ENCODE results near the gene AJM1.
"Not testable (repeated sequence)": the region's sequence is repeated elsewhere in the genome, so short reads cannot be mapped to it uniquely, and the experiment has no call there.

The AJM1 gene

GRCh38 chr9:136835162-136835931 is 6.9 kb upstream of the AJM1 start:
- in situ Hi-C loops (cut with HindIII; ENCODE audit: low pct_ligation_motif_present, low sequenced_read_pairs): no loop called here
- peaks cover 24% of the 10 kb centered on the region for H3K36me3 ChIP-seq (replicated peaks)

GRCh38 chr9:136835932-136836904 is 6.1 kb upstream of the AJM1 start:
- Histone ChIP-seq H3K27me3 (replicated peaks) (no peaks in the 10 kb centered on the region), H3K27ac (no peak overlapping the region), H3K36me3 (replicated peaks) (peaks cover 15% of the 10 kb centered on the region), H3K4me3 (ENCODE audit: low read depth, low read length) (no peak overlapping the region)
- DNase-seq: no peak
- no peak for TF ChIP-seq CTCF (IDR thresholded peaks at IDR 0.05; ENCODE audit: low read depth, low read length, missing control alignments)
- in situ Hi-C loops (cut with HindIII; ENCODE audit: low pct_ligation_motif_present, low sequenced_read_pairs): no loop called here

More at GRCh38 chr9:136835162-136835931, 6.9 kb upstream of the AJM1 start:
- no peak for TF ChIP-seq CTCF (IDR thresholded peaks at IDR 0.05; ENCODE audit: low read depth, low read length, missing control alignments)
- H3K27me3 ChIP-seq (replicated peaks): no peaks in the 10 kb centered on the region
- H3K27ac ChIP-seq: no peak overlapping the region
- no peak for DNase-seq
- H3K4me3 ChIP-seq (ENCODE audit: low read depth, low read length): no peak overlapping the region

- H3K36me3 ChIP-seq (replicated peaks): peaks cover 4% of the 10 kb centered on the region
- DNase-seq: no peak
- in situ Hi-C loops (cut with HindIII; ENCODE audit: low pct_ligation_motif_present, low sequenced_read_pairs): no loop called here
- no peaks in the 10 kb centered on the region for H3K27me3 ChIP-seq (replicated peaks)
- TF ChIP-seq CTCF (IDR thresholded peaks at IDR 0.05; ENCODE audit: low read depth, low read length, missing control alignments): no peak
- no peak overlapping the region for H3K4me3 ChIP-seq (ENCODE audit: low read depth, low read length)
- no peak overlapping the region for H3K27ac ChIP-seq
These were observed 5.0 kb upstream of the AJM1 start for GRCh38 chr9:136837146-136837855.

- DNase-seq; H3K27ac ChIP-seq; H3K4me3 ChIP-seq (ENCODE audit: low read depth, low read length); H3K36me3 ChIP-seq (replicated peaks); H3K27me3 ChIP-seq (replicated peaks); in situ Hi-C loops (cut with HindIII; ENCODE audit: low pct_ligation_motif_present, low sequenced_read_pairs): not testable (repeated sequence)
These were observed 4.4 kb upstream of the AJM1 start for GRCh38 chr9:136837856-136838277.

- no peak overlapping the region for H3K4me3 ChIP-seq (ENCODE audit: low read depth, low read length)
- no peaks in the 10 kb centered on the region for H3K27me3 ChIP-seq (replicated peaks)
- no peak for TF ChIP-seq CTCF (IDR thresholded peaks at IDR 0.05; ENCODE audit: low read depth, low read length, missing control alignments)
- H3K36me3 ChIP-seq (replicated peaks): peaks cover 2% of the 10 kb centered on the region
- DNase-seq: no peak
- in situ Hi-C loops (cut with HindIII; ENCODE audit: low pct_ligation_motif_present, low sequenced_read_pairs): no loop called here
- H3K27ac ChIP-seq: no peak overlapping the region
These were observed 3.7 kb upstream of the AJM1 start for GRCh38 chr9:136838314-136839228.
